Body of pancreas (tissue), 4 donors: ENCODE data around the gene CELF5.

Source experiments
- POLR2A ChIP-seq, 3 donors: fragments of 450-650 bp; IDR thresholded peaks; one replicate each; pipeline ENCODE4 v1.6.1; 2016; ENCODE audit warnings: antibody characterized with exemption in 3 of 3, mild to moderate bottlenecking in 2 of 3
- TF ChIP-seq, protein P1 (sequence below), 7 experiments: fragments of 450-650 bp in 4 of 7; fragments of 200-600 bp in 3 of 7; sonication (generic) in 3 of 7; IDR thresholded peaks; one replicate each; pipeline ENCODE4 v1.5.1; 2016 to 2019; ENCODE audit warnings: antibody characterized with exemption in 7 of 7

DNA sequence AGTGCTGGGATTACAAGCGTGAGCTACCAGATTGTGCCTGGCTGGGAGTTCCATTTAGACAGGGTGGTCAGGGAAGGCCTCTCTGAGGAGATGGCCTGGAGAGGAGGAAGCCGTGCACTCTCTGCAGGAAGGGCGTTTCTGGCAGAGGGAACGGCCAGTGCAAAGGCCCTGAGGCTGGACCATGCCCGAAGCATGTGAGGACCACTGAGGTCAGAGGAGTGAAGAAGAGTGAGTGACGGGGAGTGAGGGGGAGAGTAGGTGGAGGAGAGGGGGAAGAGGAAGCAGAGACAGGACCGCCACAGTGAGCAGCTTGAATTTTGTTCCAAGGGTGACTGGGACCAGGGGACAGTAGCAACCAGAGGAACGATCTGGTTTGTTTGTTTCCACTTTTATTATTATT, 32.6 kb downstream of the CELF5 start:
- TF ChIP-seq, protein P1, sequence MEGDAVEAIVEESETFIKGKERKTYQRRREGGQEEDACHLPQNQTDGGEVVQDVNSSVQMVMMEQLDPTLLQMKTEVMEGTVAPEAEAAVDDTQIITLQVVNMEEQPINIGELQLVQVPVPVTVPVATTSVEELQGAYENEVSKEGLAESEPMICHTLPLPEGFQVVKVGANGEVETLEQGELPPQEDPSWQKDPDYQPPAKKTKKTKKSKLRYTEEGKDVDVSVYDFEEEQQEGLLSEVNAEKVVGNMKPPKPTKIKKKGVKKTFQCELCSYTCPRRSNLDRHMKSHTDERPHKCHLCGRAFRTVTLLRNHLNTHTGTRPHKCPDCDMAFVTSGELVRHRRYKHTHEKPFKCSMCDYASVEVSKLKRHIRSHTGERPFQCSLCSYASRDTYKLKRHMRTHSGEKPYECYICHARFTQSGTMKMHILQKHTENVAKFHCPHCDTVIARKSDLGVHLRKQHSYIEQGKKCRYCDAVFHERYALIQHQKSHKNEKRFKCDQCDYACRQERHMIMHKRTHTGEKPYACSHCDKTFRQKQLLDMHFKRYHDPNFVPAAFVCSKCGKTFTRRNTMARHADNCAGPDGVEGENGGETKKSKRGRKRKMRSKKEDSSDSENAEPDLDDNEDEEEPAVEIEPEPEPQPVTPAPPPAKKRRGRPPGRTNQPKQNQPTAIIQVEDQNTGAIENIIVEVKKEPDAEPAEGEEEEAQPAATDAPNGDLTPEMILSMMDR (IDR thresholded peaks at IDR 0.05) = no peak
- TF ChIP-seq POLR2A (IDR thresholded peaks at IDR 0.05) = no peak
